Colon (tissue), 2 donors: ENCODE results near the gene STAT6.
"Not testable (repeated sequence)": the region's sequence is repeated elsewhere in the genome, so short reads cannot be mapped to it uniquely, and the experiment has no call there.

Source experiments
- FAIRE-seq: peaks from 2 replicates; lab custom pipeline; 2012; peaks lifted over from hg19 to GRCh38; lab: Jason Lieb, UNC
- donor health status: control.
- donor health status: control.

Gene STAT6

GRCh38 chr12:57087010-57087690 lies 24.0 kb downstream of the STAT6 start:
- FAIRE-seq: no peak

GRCh38 chr12:57086493-57087009 lies 24.6 kb downstream of the STAT6 start:
- no peak for FAIRE-seq

- no peak for FAIRE-seq
Observed at GRCh38 chr12:57085999-57086492, 25.1 kb downstream of the STAT6 start.

GRCh38 chr12:57080855-57081254 lies 30.3 kb downstream of the STAT6 start:
- no peak for FAIRE-seq

- FAIRE-seq: no peak
Observed at GRCh38 chr12:57079821-57080220, 31.3 kb downstream of the STAT6 start.

GRCh38 chr12:57078519-57079404 lies 32.4 kb downstream of the STAT6 start, which contains the start of gene NEMP1:
Gene NEMP1, minus strand, starts transcription at chr12:57078791. Its CDS starts 46 bp downstream, at chr12:57078745.
- peak; percentile 95 for FAIRE-seq

GRCh38 chr12:57073566-57074450 lies 37.4 kb downstream of the STAT6 start:
- FAIRE-seq: not testable (repeated sequence)

- FAIRE-seq: no peak
Observed at GRCh38 chr12:57072661-57073060, 38.5 kb downstream of the STAT6 start.

- FAIRE-seq: no peak
Observed at GRCh38 chr12:57069523-57069922, 41.6 kb downstream of the STAT6 start.

- FAIRE-seq: no peak
Observed at GRCh38 chr12:57066245-57066644, 44.9 kb downstream of the STAT6 start.

- FAIRE-seq: no peak
Observed at GRCh38 chr12:57063991-57064685, 47.0 kb downstream of the STAT6 start.

- no peak for FAIRE-seq
Observed at GRCh38 chr12:57058454-57058853, 52.7 kb downstream of the STAT6 start.

- no peak for FAIRE-seq
Observed at GRCh38 chr12:57057067-57057751, 54.0 kb downstream of the STAT6 start.

GRCh38 chr12:57055824-57056223 lies 55.3 kb downstream of the STAT6 start:
- no peak for FAIRE-seq

GRCh38 chr12:57053901-57054300 lies 57.3 kb downstream of the STAT6 start:
- not testable (repeated sequence) for FAIRE-seq

GRCh38 chr12:57053146-57053545 lies 58.0 kb downstream of the STAT6 start:
- FAIRE-seq: not testable (repeated sequence)

- FAIRE-seq: no peak
Observed at GRCh38 chr12:57051011-57051410, 60.2 kb downstream of the STAT6 start.

- no peak for FAIRE-seq
Observed at GRCh38 chr12:57049890-57050289, 61.3 kb downstream of the STAT6 start, which contains the start of gene MYO1A. Gene MYO1A, minus strand, starts transcription at chr12:57050129. Its CDS starts 1,806 bp downstream, at chr12:57048323.

- no peak for FAIRE-seq
Observed at GRCh38 chr12:57049119-57049446, 62.1 kb downstream of the STAT6 start.

GRCh38 chr12:57048423-57049118 lies 62.6 kb downstream of the STAT6 start:
- FAIRE-seq: no peak
